ENCODE results near the gene RCE1.

The RCE1 gene

GRCh38 chr11:66870616-66871520, 27.6 kb downstream of the RCE1 start:
- DNase-seq: no peak

GRCh38 chr11:66871521-66871901, 28.3 kb downstream of the RCE1 start:
- DNase-seq: no peak

GRCh38 chr11:66874232-66874631, 31.0 kb downstream of the RCE1 start:
- DNase-seq: no peak

GRCh38 chr11:66875378-66875777, 32.1 kb downstream of the RCE1 start:
- DNase-seq: no peak

- DNase-seq: no peak
Observed at GRCh38 chr11:66877588-66878385, 34.5 kb downstream of the RCE1 start.

GRCh38 chr11:66878474-66878873, 35.2 kb downstream of the RCE1 start:
- DNase-seq: no peak

GRCh38 chr11:66879000-66879399, 35.8 kb downstream of the RCE1 start:
- DNase-seq: no peak

- no peak for DNase-seq
Observed at GRCh38 chr11:66879583-66879982, 36.3 kb downstream of the RCE1 start.

GRCh38 chr11:66879999-66880398, 36.8 kb downstream of the RCE1 start:
- DNase-seq: no peak

- no peak for DNase-seq
Observed at GRCh38 chr11:66880496-66881450, 37.5 kb downstream of the RCE1 start.

- no peak for DNase-seq
Observed at GRCh38 chr11:66881451-66881835, 38.2 kb downstream of the RCE1 start.

GRCh38 chr11:66881927-66882452, 38.7 kb downstream of the RCE1 start:
- no peak for DNase-seq

- no peak for DNase-seq
Observed at GRCh38 chr11:66882561-66883015, 39.3 kb downstream of the RCE1 start.

GRCh38 chr11:66883016-66883965, 40.0 kb downstream of the RCE1 start:
- DNase-seq: peak; percentile 44

GRCh38 chr11:66884443-66884842, 41.2 kb downstream of the RCE1 start:
- no peak for DNase-seq

GRCh38 chr11:66885469-66885868, 42.2 kb downstream of the RCE1 start:
- no peak for DNase-seq

- DNase-seq: no peak
Observed at GRCh38 chr11:66885950-66886440, 42.8 kb downstream of the RCE1 start.

GRCh38 chr11:66886671-66887221, 43.5 kb downstream of the RCE1 start:
- DNase-seq: no peak

- DNase-seq: no peak
Observed at GRCh38 chr11:66887526-66887925, 44.3 kb downstream of the RCE1 start.

GRCh38 chr11:66888282-66888681, 45.0 kb downstream of the RCE1 start:
- no peak for DNase-seq
